Suprapubic skin (tissue), 3 donors: Measurements from ENCODE around the gene EPN1.

Experiments
- EP300 ChIP-seq: sonication (generic); formaldehyde crosslinking; IDR thresholded peaks from one replicate; pipeline ENCODE4 v1.6.1; 2017; ENCODE audit warnings: antibody characterized with exemption
- POLR2A ChIP-seq, 2 donors: fragments of 450-650 bp; IDR thresholded peaks; one replicate each; pipeline ENCODE4 v1.6.1; 2017; ENCODE audit warnings: antibody characterized with exemption in 2 of 2, mild to moderate bottlenecking in 2 of 2, moderate library complexity in 2 of 2
- TF ChIP-seq, protein P1 (sequence below), 2 donors: fragments of 200-600 bp in 1 of 2; fragments of 450-650 bp in 1 of 2; sonication (generic) in 1 of 2; IDR thresholded peaks; one replicate each; pipeline ENCODE4 v1.5.1; 2016 to 2019; ENCODE audit warnings: antibody characterized with exemption in 2 of 2, mild to moderate bottlenecking in 1 of 2, moderate library complexity in 1 of 2

DNA sequence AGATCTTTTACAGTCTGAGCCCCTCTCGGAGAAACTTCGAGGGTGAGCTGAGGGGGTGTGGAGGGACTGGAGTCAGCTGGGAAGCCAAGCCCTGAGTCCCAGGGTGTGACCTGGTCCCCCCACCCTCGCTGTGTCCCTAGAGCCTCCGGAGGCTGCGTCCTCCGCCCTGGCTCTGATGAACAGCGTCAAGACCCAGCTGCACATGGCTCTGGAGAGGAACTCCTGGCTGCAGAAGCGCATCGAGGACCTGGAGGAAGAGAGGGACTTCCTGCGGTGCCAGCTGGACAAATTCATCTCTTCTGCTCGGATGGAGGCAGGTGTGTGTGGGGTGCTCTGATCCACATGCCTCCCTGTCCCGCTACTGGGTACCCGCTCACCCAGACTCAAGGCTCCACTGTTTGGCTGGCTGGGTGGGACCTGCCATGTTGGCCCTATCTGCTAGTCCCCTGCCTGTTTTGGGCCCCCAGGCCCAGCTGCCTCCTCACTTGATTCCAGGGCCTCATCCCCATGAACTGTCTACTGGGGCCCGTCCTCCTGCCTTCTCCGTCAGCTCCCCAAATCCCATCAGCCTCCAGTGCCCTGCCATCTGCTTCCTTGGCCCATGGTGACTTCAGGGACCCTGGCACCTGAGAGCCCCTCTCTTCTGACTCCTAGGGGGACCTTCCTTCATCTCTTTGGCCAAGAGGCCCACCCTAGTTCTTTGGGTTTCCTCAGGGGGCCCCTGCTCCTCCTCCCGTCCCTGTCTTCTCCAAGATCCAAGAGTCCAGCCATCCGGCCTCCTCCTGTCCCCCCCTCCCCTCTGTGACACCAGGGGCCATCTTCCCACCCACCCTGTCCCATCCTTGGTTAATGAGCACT, 25.5 kb upstream of the EPN1 start:
- TF ChIP-seq POLR2A (IDR thresholded peaks at IDR 0.05) (no peak), EP300 (no peak)
- TF ChIP-seq, protein P1, sequence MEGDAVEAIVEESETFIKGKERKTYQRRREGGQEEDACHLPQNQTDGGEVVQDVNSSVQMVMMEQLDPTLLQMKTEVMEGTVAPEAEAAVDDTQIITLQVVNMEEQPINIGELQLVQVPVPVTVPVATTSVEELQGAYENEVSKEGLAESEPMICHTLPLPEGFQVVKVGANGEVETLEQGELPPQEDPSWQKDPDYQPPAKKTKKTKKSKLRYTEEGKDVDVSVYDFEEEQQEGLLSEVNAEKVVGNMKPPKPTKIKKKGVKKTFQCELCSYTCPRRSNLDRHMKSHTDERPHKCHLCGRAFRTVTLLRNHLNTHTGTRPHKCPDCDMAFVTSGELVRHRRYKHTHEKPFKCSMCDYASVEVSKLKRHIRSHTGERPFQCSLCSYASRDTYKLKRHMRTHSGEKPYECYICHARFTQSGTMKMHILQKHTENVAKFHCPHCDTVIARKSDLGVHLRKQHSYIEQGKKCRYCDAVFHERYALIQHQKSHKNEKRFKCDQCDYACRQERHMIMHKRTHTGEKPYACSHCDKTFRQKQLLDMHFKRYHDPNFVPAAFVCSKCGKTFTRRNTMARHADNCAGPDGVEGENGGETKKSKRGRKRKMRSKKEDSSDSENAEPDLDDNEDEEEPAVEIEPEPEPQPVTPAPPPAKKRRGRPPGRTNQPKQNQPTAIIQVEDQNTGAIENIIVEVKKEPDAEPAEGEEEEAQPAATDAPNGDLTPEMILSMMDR (IDR thresholded peaks at IDR 0.05): no peak
